K562 (cell line): ENCODE results near the gene F12. TPM values are rescaled to one million over a fixed set of nuclear protein-coding genes. Genes with fewer than 3 reads are reported as not detected.
A peak's percentile ranks its signal among the peaks of the same experiment; 100 is the strongest.

Source experiments
- C11orf30 ChIP-seq: fragments of 450-650 bp; IDR thresholded peaks from 2 replicates; pipeline ENCODE4 v1.6.1; 2016; ENCODE audit warnings: low read depth, mild to moderate bottlenecking
- E2F6 ChIP-seq, 2 experiments: IDR thresholded peaks; 2 replicates each; pipeline ENCODE4 v1.6.1; 2011; ENCODE audit warnings: borderline replicate concordance in 1 of 2, control low read depth in 1 of 2, low read depth in 1 of 2, low read length in 1 of 2, mild to moderate bottlenecking in 1 of 2, mixed read lengths in 1 of 2, moderate library complexity in 1 of 2; ENCODE audit not compliant: insufficient read depth in 1 of 2, insufficient read length in 1 of 2, poor library complexity in 1 of 2, severe bottlenecking in 1 of 2; ENCODE audit errors: extremely low read depth in 1 of 2
- MGA ChIP-seq: fragments of 450-650 bp; IDR thresholded peaks from 2 replicates; pipeline ENCODE4 v1.6.1; 2016; ENCODE audit warnings: mild to moderate bottlenecking, moderate library complexity
- MLX ChIP-seq, 2 experiments: fragments of 450-650 bp in 1 of 2; sonication (generic) in 1 of 2; formaldehyde crosslinking; conservative IDR thresholded peaks; 2 replicates each; pipeline versions ENCODE4 v1.4.0 to v1.8.1; 2020 to 2022; ENCODE audit warnings: mild to moderate bottlenecking in 1 of 2, missing genetic modification reagents in 1 of 2
- TRIM24 ChIP-seq, 2 experiments: fragments of 450-650 bp; IDR thresholded peaks; 2 replicates each; pipeline ENCODE4 v1.6.1; 2016
- ZKSCAN1 ChIP-seq: fragments of 150-350 bp; IDR thresholded peaks from 2 replicates; pipeline ENCODE4 v1.6.1; 2016; ENCODE audit warnings: low read depth, low read length
- ZNF232 ChIP-seq: sonication (generic); formaldehyde crosslinking; IDR thresholded peaks from 2 replicates; pipeline ENCODE4 v1.8.0; 2022; ENCODE audit warnings: mild to moderate bottlenecking, missing genetic modification reagents
- ZNF699 ChIP-seq: fragments of 250-450 bp; sonication (Bioruptor Pico); IDR thresholded peaks from 2 replicates; pipeline ENCODE4 v1.8.0; 2021; ENCODE audit warnings: mild to moderate bottlenecking, moderate library complexity; ENCODE audit not compliant: insufficient replicate concordance
- ZSCAN32 ChIP-seq: fragments of 450-650 bp; formaldehyde crosslinking; IDR thresholded peaks from 2 replicates; pipeline ENCODE4 v1.4.0; 2020; ENCODE audit warnings: mild to moderate bottlenecking, moderate library complexity
- polyA plus RNA-seq, 8 experiments: library from polyadenylated mRNA; depleted of rRNA in 4 of 8; stranded (reverse) in 5 of 8; unstranded in 3 of 8; fragments of >200 nt; fragmentation: Nextera tagmentation in 2 of 8; fragmentation: Illumina TruSeq in 1 of 8; extraction: Ambion mirVana in 2 of 8; extraction: Trizol in 1 of 8; gene quantifications; 2 replicates each; pipeline versions ENCODE4 v1.2.1 to v1.2.3, GENCODE V29; 2011 to 2014; ENCODE audit warnings: inconsistent platforms in 1 of 8, missing spikeins in 1 of 8
- total RNA-seq, 7 experiments: library from RNA; depleted of rRNA in 6 of 7; stranded (reverse); fragments of >200 nt in 6 of 7; fragmentation: Illumina TruSeq in 2 of 7; extraction: Trizol in 2 of 7; gene quantifications; 2 replicates each; pipeline versions ENCODE4 v1.2.1 to v1.2.3, GENCODE V29; 2011 to 2021; ENCODE audit warnings: low replicate concordance in 1 of 7
- TF ChIP-seq, protein P1 (sequence below), 2 experiments: IDR thresholded peaks; 2 replicates each; pipeline ENCODE4 v1.6.1; 2012; ENCODE audit warnings: improper control_type of control experiment in 2 of 2, low read depth in 2 of 2, low read length in 2 of 2, borderline replicate concordance in 1 of 2

The F12 gene
- total and polyA plus RNA-seq, 9 of the 15 experiments (the other 6 are each of a cell fraction or from before 2014, with no cell fraction given), result 0.59 to 18.3 (median 3.6) TPM

GRCh38 chr5:177366528-177367322, 42.6 kb downstream of the F12 start (continued):
- TF ChIP-seq E2F6 (IDR thresholded peaks at IDR 0.05; ENCODE audit: borderline replicate concordance in 1 of 2, extremely low read depth in 1 of 2, insufficient read depth in 1 of 2, insufficient read length in 1 of 2, low read depth in 1 of 2, low read length in 1 of 2, poor library complexity in 1 of 2, severe bottlenecking in 1 of 2), result peak in 1 of 2 experiments; percentile 30
- no peak for TF ChIP-seq C11orf30
- TF ChIP-seq TRIM24 (IDR thresholded peaks at IDR 0.05), result peak in 1 of 2 experiments; percentile 14; a peak in 1 of 4 replicates
- no peak for TF ChIP-seq ZNF232 (CRISPR knock-in tag)
- TF ChIP-seq MLX (CRISPR knock-in tag; conservative IDR thresholded peaks at IDR 0.05), result no peak
- no peak for TF ChIP-seq ZNF699 (CRISPR knock-in tag)
- no peak for TF ChIP-seq ZSCAN32
- no peak for TF ChIP-seq ZKSCAN1
- TF ChIP-seq MGA, result no peak
- TF ChIP-seq, protein P1, sequence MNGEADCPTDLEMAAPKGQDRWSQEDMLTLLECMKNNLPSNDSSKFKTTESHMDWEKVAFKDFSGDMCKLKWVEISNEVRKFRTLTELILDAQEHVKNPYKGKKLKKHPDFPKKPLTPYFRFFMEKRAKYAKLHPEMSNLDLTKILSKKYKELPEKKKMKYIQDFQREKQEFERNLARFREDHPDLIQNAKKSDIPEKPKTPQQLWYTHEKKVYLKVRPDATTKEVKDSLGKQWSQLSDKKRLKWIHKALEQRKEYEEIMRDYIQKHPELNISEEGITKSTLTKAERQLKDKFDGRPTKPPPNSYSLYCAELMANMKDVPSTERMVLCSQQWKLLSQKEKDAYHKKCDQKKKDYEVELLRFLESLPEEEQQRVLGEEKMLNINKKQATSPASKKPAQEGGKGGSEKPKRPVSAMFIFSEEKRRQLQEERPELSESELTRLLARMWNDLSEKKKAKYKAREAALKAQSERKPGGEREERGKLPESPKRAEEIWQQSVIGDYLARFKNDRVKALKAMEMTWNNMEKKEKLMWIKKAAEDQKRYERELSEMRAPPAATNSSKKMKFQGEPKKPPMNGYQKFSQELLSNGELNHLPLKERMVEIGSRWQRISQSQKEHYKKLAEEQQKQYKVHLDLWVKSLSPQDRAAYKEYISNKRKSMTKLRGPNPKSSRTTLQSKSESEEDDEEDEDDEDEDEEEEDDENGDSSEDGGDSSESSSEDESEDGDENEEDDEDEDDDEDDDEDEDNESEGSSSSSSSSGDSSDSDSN (IDR thresholded peaks at IDR 0.05; ENCODE audit: borderline replicate concordance in 1 of 2, low read depth in 2 of 2, low read length in 2 of 2), result peak; percentile 32 to 46; a peak in 2 of 4 replicates
